ENCODE results near the gene SLC4A5. TPM values are rescaled to one million over a fixed set of nuclear protein-coding genes. Genes with fewer than 3 reads are reported as not detected.
"Not testable (repeated sequence)": the region's sequence is repeated elsewhere in the genome, so short reads cannot be mapped to it uniquely, and the experiment has no call there.

SLC4A5 gene
- total RNA-seq, 2 donors from 2014 or later = 9.1 to 10.5 TPM

DNA sequence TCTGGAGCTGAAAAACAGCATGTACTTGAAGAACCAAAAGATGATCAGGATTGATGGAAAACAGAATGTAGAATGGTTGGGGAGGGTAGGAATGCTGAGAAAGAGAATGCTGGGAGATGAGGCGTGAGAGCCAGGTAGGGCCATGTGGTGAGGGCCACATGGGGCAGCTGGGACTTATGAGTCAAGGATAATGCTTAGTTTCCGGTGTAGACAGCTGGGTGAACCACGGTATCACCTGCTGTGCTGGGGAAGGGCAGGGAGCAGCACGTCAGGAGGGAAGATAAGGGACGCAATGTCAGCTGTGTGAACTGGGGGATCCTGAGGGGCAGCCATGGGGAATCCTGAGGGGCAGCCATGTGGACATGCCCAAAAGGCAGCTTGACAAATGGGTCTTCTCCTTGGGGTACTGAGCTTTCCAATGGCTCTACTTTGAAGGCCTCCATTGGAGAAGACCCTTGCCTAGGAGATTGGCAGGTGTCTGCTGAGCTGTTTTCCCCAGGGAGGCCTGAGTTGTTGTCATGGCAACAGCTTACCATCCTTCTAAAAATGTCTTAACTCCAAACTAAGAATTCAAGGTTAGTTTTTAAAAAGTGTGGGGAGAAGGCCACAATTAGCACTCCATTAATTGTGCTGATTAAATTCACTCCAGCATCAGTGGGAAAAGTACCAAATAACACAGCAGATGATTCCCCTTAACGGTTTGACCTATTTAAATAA lies 93.7 kb downstream of the SLC4A5 start:
- Mint-ChIP-seq H3K27me3 (no peaks in the 10 kb centered on the region), H3K4me3 (no peak overlapping the region), H3K36me3 (ENCODE audit: low read depth) (peaks cover 8% of the 10 kb centered on the region), H3K27ac (no peak overlapping the region), H3K4me1 (peaks cover 14% of the 10 kb centered on the region)
- no peak for DNase-seq
- H3K9me3 ChIP-seq (ENCODE audit: control insufficient read depth, low read length, poor library complexity, severe bottlenecking) = no peaks in the 10 kb centered on the region
- ATAC-seq = no peak

DNA sequence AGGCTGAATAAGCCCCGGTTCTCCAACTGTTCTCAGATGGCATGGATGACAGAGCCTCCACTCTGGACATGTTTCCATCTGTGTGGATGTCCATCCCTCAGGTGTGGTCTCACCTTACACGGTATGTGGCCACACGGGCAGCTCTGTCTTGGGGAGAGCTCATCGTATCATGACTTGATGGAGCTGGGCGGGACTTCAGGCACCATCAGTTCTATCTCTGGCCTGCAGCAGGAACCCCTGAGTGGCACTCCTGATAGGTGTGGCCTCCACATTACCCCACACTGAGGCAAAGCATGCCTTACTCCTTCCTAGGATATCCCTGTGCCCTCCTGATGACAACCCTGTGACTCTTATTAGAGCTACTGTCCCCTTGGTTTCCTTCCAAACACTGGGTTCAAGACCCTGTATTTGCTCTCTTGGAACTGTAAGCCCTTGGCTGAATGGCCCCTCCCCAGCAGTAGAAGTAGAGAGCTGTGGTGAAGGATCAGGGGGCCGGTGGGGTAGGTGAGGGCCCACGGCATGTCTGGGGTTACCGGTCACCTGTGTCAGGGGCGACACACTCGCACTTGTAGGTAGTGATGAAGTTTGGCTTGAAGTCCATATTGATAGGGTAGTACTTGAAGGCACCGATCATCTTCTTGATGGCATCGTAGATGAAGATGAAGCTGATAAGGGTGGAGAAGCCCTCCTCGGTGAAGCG lies 96.6 kb downstream of the SLC4A5 start:
- Mint-ChIP-seq H3K4me3 (no peak overlapping the region), H3K4me1 (peaks cover 9% of the 10 kb centered on the region), H3K27me3 (no peaks in the 10 kb centered on the region), H3K27ac (no peak overlapping the region), H3K36me3 (ENCODE audit: low read depth) (peaks cover 6% of the 10 kb centered on the region)
- no peak for DNase-seq
- no peaks in the 10 kb centered on the region for H3K9me3 ChIP-seq (ENCODE audit: control insufficient read depth, low read length, poor library complexity, severe bottlenecking)
- no peak for ATAC-seq

DNA sequence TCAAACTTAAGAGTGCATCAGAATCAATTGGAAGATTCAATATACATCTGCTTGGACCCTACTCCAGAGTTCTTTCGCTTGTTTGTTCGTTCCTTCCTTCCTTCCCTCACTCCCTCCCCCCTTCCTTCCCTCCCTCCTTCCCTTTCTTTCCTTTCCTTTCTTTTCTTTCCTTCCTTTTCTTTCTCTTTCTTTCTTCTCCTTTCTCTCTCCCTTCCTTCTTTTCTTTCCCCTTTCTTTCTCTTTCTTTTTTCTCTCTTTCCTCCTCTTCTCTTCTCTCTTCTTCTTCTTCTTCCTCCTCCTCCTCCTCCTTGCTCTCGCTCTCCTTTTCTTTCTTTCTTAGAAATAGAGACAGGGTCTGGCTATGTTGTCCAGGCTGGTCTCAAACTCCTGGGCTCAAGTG lies 98.9 kb downstream of the SLC4A5 start:
- H3K27me3 Mint-ChIP-seq = no peaks in the 10 kb centered on the region
- no peak overlapping the region for H3K4me3 Mint-ChIP-seq
- no peak overlapping the region for H3K27ac Mint-ChIP-seq
- H3K9me3 ChIP-seq (ENCODE audit: control insufficient read depth, low read length, poor library complexity, severe bottlenecking) = no peaks in the 10 kb centered on the region
- H3K4me1 Mint-ChIP-seq = peaks cover 4% of the 10 kb centered on the region
- ATAC-seq (no peak), DNase-seq (no peak)
- H3K36me3 Mint-ChIP-seq (ENCODE audit: low read depth) = peaks cover 7% of the 10 kb centered on the region

DNA sequence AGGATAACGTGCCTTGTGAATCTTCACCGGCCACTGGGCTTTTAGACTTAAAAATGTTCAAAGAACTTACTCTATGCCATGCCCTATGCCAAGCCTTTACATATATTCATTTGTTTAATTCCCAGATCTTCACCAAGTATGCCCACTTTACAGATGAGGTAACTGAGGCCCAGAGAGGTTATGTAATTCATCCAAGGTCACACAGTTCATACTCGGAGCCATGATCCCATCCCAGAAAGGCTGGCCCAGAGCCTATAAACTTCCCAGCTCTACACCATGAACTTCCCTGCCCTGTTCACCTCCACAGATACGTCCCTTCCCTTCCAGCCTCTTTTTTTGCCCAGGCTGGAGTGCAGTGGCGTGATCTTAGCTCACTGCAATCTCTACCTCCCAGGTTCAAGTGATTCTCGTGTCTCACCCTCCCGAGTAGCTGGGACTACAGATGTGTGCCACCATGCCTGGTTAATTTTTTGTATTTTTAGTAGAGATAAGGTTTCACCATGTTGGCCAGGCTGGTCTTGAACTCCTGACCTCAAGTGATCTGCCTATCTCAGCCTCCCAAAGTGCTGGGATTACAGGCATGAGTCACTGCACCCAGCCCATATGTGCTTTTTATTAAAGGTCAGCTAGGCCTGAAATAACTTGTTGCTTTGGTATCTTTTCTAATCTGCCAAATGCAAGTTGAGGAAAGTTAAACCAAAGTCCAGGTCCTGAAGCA lies 100.7 kb downstream of the SLC4A5 start:
- H3K9me3 ChIP-seq (ENCODE audit: control insufficient read depth, low read length, poor library complexity, severe bottlenecking) = no peaks in the 10 kb centered on the region
- peaks cover 4% of the 10 kb centered on the region for H3K36me3 Mint-ChIP-seq (ENCODE audit: low read depth)
- no peak overlapping the region for H3K4me3 Mint-ChIP-seq
- ATAC-seq (no peak), DNase-seq (no peak)
- no peaks in the 10 kb centered on the region for H3K27me3 Mint-ChIP-seq
- no peaks in the 10 kb centered on the region for H3K4me1 Mint-ChIP-seq
- H3K27ac Mint-ChIP-seq = no peak overlapping the region

DNA sequence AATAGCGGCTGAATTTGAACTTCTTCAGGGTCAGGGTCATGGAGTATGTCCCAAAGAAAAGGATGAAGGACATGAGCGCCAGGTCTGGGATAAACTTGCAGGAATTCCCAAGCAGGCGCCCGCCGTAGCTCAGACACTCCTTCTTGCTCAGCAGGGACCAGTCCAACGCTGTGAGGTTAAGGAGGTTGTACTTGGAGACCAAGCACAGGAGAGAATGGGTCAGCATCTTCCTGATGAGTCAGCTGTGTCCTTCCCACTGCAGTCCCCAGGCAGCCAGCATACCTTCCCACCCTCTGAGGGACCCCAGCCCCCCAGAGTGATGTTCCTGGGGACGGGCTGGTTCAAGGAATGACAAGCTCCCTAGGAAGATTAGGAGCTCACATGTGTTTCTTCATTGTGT lies 103.9 kb downstream of the SLC4A5 start:
- DNase-seq (no peak), ATAC-seq (no peak)
- Mint-ChIP-seq H3K27me3 (no peaks in the 10 kb centered on the region), H3K4me1 (peaks cover 3% of the 10 kb centered on the region), H3K36me3 (ENCODE audit: low read depth) (peaks cover 9% of the 10 kb centered on the region), H3K27ac (no peak overlapping the region), H3K4me3 (no peak overlapping the region)
- H3K9me3 ChIP-seq (ENCODE audit: control insufficient read depth, low read length, poor library complexity, severe bottlenecking) = no peaks in the 10 kb centered on the region

DNA sequence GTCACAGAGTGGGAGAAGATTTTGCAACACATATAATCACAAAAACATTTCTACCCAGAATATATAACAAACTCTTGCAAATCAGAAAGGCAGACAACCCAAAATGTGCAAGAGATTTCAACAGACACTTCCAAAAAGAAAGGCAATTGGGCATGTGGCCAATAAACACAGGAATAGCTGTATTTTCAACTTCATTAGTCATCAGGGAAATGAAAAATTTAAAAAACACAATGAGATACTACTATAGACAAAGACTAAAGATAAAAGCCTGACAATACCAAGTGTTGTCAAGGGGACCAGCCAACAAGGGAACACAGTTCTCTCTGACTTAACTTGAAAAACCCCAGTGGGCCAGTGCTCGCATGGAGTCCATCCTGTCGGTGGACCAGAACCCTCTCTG lies 104.3 kb downstream of the SLC4A5 start:
- no peaks in the 10 kb centered on the region for H3K9me3 ChIP-seq (ENCODE audit: control insufficient read depth, low read length, poor library complexity, severe bottlenecking)
- H3K4me1 Mint-ChIP-seq = peaks cover 3% of the 10 kb centered on the region
- no peak overlapping the region for H3K4me3 Mint-ChIP-seq
- H3K27ac Mint-ChIP-seq = no peak overlapping the region
- H3K27me3 Mint-ChIP-seq = no peaks in the 10 kb centered on the region
- peaks cover 9% of the 10 kb centered on the region for H3K36me3 Mint-ChIP-seq (ENCODE audit: low read depth)
- no peak for ATAC-seq
- no peak for DNase-seq

DNA sequence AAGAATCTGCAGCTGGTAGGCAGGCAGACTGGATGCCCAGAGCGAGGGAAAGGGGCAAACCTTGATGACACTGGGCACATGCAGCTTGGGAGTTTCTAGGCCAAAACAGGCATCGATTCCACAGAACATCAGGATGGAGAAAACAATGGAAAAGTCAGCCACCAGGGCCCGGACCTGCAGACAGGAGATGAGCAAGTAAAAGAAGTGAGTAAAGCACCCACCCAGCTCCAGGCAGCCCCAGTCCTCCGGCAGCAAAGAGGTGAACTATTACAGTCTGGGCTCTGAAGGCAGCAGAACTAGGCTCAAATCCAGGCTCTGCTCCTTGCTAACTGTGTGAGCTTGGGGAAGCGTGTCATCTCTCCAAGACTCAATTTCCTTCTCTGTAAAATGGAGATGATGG lies 108.2 kb downstream of the SLC4A5 start:
- Mint-ChIP-seq H3K27me3 (no peaks in the 10 kb centered on the region), H3K36me3 (ENCODE audit: low read depth) (peaks cover 5% of the 10 kb centered on the region), H3K4me1 (peaks cover 3% of the 10 kb centered on the region), H3K4me3 (no peak overlapping the region), H3K27ac (no peak overlapping the region)
- no peaks in the 10 kb centered on the region for H3K9me3 ChIP-seq (ENCODE audit: control insufficient read depth, low read length, poor library complexity, severe bottlenecking)
- no peak for DNase-seq
- no peak for ATAC-seq

DNA sequence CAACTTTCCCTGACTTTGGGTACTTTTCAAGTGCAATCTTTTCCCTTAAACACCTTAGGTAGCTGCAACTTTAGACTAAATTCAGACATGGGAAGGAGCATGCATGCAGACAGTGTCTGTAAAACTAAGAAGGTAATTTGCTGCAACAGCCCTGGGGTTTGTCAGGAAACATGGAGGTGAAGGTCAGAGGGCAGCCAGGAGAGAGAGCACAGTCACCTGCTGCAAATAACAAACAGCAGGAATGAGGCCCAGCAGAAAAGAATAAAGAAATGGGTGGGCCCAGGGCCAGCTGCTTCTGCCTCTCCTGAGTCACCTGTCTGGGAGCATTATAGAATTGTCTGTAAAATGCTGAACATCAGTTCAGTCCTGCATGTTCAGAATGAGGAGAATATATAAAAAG lies 109.6 kb downstream of the SLC4A5 start:
- H3K9me3 ChIP-seq (ENCODE audit: control insufficient read depth, low read length, poor library complexity, severe bottlenecking) = no peaks in the 10 kb centered on the region
- no peak for ATAC-seq
- H3K27ac Mint-ChIP-seq = no peak overlapping the region
- no peak for DNase-seq
- peaks cover 3% of the 10 kb centered on the region for H3K4me1 Mint-ChIP-seq
- H3K27me3 Mint-ChIP-seq = no peaks in the 10 kb centered on the region
- H3K36me3 Mint-ChIP-seq (ENCODE audit: low read depth) = peaks cover 5% of the 10 kb centered on the region
- no peak overlapping the region for H3K4me3 Mint-ChIP-seq

DNA sequence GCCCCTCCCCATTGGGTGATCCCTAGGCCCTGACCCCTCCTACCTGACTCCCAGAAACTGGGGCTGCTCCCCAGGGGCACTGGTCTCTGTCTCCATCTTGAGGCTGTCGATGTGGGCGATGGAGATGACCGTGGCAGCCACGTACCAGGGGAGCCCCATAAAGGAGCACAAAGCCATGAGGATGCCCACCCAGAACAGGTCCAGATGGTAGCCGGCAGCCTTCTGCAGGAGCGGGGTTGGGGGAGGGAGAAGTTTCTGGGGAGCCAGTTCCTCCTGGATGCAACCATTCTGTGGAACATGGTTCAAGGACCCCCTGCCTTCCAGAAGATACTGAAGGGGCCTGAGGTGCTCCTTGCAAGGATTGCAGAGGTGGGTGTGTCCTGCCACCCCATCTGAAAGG lies 110.8 kb downstream of the SLC4A5 start:
- Mint-ChIP-seq H3K4me3 (no peak overlapping the region), H3K4me1 (peaks cover 5% of the 10 kb centered on the region), H3K27ac (no peak overlapping the region), H3K36me3 (ENCODE audit: low read depth) (peaks cover 5% of the 10 kb centered on the region), H3K27me3 (no peaks in the 10 kb centered on the region)
- ATAC-seq (no peak), DNase-seq (no peak)
- no peaks in the 10 kb centered on the region for H3K9me3 ChIP-seq (ENCODE audit: control insufficient read depth, low read length, poor library complexity, severe bottlenecking)

DNA sequence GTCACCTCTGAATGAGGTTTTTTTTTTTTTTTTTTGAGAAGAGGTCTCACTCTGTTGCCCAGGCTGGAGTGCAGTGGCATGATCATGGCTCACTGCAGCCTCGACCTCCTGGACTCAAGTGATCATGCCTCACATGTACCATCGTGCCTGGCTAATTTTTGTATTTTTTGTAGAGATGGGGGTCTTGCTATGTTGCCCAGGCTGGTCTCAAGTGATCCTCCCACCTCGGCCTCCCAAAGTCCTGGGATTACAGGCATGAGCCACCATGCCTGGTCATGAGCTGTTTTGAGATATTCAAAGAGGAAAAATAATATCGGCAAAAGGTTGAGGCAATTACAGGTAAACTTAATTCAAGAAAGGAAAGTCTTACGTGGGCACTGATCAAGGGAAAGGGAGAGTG lies 113.4 kb downstream of the SLC4A5 start:
- not testable (repeated sequence) for H3K27me3 Mint-ChIP-seq; H3K36me3 Mint-ChIP-seq (ENCODE audit: low read depth); DNase-seq; H3K9me3 ChIP-seq (ENCODE audit: control insufficient read depth, low read length, poor library complexity, severe bottlenecking); H3K4me1 Mint-ChIP-seq; H3K4me3 Mint-ChIP-seq; ATAC-seq; H3K27ac Mint-ChIP-seq

DNA sequence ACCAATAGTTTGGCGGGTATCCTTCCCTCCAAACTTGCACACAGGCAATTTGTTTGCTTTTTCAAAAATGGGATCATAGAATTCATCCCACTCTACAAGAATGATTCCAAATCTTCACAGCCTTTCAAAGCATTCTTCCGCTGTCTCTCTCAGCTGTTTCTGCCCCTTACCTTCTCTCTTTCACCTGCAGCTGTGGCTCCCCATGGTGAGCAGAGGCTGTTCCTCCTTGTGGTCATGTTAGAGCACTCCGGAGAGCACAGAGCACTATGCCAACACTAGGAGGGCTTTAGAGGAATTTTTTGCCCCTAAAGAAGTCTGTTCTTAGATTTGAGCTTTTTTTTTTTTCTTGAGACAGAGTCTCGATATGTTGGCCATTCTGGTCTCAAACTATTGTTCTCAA lies 114.4 kb downstream of the SLC4A5 start:
- no peak for ATAC-seq

DNA sequence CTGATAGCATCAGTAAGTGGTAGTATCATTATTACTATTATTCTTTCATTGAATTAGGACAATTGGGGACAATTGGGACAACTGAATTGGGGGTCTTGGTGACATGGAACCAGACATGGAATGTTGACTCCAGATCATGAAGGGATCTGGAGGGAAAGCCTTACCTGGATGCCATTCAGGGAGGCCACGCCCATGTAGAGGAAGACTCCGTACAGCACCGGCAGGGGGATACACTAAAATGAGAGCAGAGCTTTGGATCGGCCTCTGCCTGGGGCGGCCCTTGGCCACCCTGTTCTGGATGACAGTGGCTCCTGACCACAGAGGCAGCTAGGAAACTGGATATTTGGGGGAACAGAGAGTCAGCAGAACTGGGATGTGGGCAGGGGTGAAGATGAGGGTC lies 115.6 kb downstream of the SLC4A5 start:
- Mint-ChIP-seq H3K36me3 (ENCODE audit: low read depth) (no peaks in the 10 kb centered on the region), H3K27ac (no peak overlapping the region), H3K4me3 (no peak overlapping the region), H3K27me3 (no peaks in the 10 kb centered on the region), H3K4me1 (peaks cover 2% of the 10 kb centered on the region)
- no peak for DNase-seq
- no peaks in the 10 kb centered on the region for H3K9me3 ChIP-seq (ENCODE audit: control insufficient read depth, low read length, poor library complexity, severe bottlenecking)
- no peak for ATAC-seq

More for the DNA sequence above, 114.4 kb downstream of the SLC4A5 start:
- H3K4me3 Mint-ChIP-seq = no peak overlapping the region
- no peak overlapping the region for H3K27ac Mint-ChIP-seq
- H3K4me1 Mint-ChIP-seq = peaks cover 2% of the 10 kb centered on the region
- no peak for DNase-seq
- no peaks in the 10 kb centered on the region for H3K36me3 Mint-ChIP-seq (ENCODE audit: low read depth)
- no peaks in the 10 kb centered on the region for H3K27me3 Mint-ChIP-seq
- H3K9me3 ChIP-seq (ENCODE audit: control insufficient read depth, low read length, poor library complexity, severe bottlenecking) = no peaks in the 10 kb centered on the region

DNA sequence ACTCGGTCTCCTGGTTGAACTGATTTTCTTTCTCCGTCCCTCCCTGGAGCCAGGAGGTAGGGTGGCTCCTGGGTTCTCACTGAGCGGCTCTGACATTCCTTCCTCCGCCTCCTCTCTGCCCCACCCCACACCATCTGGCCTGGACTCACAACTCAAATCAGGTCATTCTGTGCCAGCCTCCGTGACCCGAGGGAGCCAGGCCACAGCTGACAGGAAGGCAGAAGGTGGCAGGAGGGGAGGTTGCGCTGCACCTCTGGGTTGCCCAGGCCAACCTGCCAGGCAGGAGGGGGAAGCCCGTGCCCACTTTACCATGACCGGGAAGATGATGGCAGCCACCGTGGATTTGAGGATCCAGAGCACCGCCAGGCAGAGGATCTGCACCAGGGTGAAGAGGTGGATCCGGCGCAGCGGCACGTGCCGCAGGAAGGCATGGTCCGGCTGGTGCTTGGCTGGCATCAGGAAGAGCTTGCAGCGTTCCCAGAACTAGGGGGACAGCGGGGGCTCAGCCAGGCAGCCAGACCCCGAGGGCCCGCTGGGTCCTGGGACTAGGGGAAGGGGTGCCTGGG lies 116.5 kb downstream of the SLC4A5 start:
- no peaks in the 10 kb centered on the region for H3K36me3 Mint-ChIP-seq (ENCODE audit: low read depth)
- DNase-seq (no peak), ATAC-seq (no peak)
- peaks cover 2% of the 10 kb centered on the region for H3K4me1 Mint-ChIP-seq
- H3K27me3 Mint-ChIP-seq = no peaks in the 10 kb centered on the region
- no peak overlapping the region for H3K4me3 Mint-ChIP-seq
- H3K27ac Mint-ChIP-seq = peak overlapping the region; percentile 76
- H3K9me3 ChIP-seq (ENCODE audit: control insufficient read depth, low read length, poor library complexity, severe bottlenecking) = no peaks in the 10 kb centered on the region

Measured in T-helper 17 cell (primary cell).